ENCODE measurements around the gene MS4A3. TPM values are rescaled to one million over a fixed set of nuclear protein-coding genes. Genes with fewer than 3 reads are reported as not detected.
"Not testable (repeated sequence)": the region's sequence is repeated elsewhere in the genome, so short reads cannot be mapped to it uniquely, and the experiment has no call there.

MS4A3 gene
- not detected for total RNA-seq

- DNase-seq (ENCODE audit: low spot score in 2 of 2), result no peak
- H3K9me3 Mint-ChIP-seq, result peaks cover 3% of the 10 kb centered on the region in 2 donors
- no peak for ATAC-seq
- H3K27ac Mint-ChIP-seq, result no peak within 1 kb of the TSS
- H3K36me3 Mint-ChIP-seq, result no peaks in the 10 kb centered on the region
These were observed at the start of gene MS4A3 for GRCh38 chr11:60056349-60056969. TSS of gene MS4A3 (plus strand) at chr11:60056665. CDS start at chr11:60061161, 4,496 bp downstream.

DNA sequence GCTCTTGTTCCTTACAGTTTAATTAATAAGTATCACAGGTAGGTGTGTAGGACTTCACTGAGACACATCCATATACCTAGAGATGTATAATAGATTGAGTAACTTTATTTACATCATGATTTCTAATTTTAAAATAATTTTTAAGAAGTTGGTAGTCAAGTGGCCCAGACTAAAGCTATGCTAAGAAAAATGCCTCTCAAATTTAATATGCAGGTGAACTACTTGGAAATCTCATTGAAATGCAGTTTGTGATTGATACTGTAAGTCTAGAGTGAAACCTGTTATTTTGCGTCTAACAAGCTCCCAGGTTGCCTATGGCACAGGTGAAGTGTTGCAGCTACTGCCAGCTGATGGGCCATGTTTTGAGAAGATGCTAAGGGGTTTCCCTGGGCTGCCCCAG is 39.6 kb upstream of the MS4A3 start, which contains the start of gene OOSP4B:
Gene OOSP4B, plus strand, starts transcription at position 301 of the 400 bp plus-strand sequence.
- H3K36me3 Mint-ChIP-seq, result no peaks in the 10 kb centered on the region
- H3K27ac Mint-ChIP-seq, result no peak within 1 kb of the TSS
- ATAC-seq, result no peak
- H3K9me3 Mint-ChIP-seq, result peaks cover 0 to 4% of the 10 kb centered on the region in 2 donors
- DNase-seq (ENCODE audit: low spot score in 2 of 2), result no peak

DNA sequence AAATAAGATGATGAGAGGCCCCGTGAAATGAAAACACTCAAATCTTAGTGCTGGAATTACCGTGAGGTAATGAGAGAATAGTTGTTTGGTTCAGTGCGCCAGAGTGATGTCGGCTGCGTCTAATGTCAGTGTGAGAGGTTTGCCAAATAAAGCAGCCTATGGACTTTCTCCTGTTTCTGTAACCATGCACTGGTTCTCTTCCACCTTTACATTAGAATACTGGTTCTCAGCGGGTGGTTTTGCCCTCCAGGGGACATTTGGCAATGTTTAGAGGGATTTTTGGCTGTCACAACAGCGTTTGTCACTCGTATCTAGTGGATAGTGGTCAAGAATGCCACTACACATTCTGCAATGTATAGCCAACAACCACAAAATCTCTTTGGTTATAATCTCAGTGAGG is 38.4 kb upstream of the MS4A3 start:
- H3K27ac Mint-ChIP-seq, result no peak overlapping the region
- H3K36me3 Mint-ChIP-seq, result no peaks in the 10 kb centered on the region

DNA sequence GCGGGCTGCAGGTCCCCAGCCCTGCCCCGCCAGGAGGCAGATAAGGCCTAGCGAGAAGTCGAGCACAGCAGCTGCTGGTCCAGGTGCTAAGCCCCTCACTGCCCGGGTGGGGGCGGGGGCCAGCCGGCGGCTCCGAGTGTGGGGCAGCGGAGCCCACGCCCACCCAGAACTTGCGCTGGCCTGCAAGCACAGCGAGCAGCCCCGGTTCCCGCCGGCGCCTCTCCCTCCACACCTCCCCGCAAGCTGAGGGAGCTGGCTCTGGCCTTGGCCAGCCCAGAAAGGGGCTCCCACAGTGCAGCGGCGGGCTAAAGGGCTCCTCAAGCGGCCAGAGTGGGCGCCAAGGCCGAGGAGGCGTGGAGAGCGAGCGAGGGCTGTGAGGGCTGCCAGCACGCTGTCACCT is 36.1 kb upstream of the MS4A3 start:
- H3K27ac Mint-ChIP-seq, result not testable (repeated sequence)

More for the DNA sequence above, 38.4 kb upstream of the MS4A3 start:
- H3K9me3 Mint-ChIP-seq, result peaks cover 0 to 4% of the 10 kb centered on the region in 2 donors
- no peak for ATAC-seq
- DNase-seq (ENCODE audit: low spot score in 2 of 2), result no peak

DNA sequence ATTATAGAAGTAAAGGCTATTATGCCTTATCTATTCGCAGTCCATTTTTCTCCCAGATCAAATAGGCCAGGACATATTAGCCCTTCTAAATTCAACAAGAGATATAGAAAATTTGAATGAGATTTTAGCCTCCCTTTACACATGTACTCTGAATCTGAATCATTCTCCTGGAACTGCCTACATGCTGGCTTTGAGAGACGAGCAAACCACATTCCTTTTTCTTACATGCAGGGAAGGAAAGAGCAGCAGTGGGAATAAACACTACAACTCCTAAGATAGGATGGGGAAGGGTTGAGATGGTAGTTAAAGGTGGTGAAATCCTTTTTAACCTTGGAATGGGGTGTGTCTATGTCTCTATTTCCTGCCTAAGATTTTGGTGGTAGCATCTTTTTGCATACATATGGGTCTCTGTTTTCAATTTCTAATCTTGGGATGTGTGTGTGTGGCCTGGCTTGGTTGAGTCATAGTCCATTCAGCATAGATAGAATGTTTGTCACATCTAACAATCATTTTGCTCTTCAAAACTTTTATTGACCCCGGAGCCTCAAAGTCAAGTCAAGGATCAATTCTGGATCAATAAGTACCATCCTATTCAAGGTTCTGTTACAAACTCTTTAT is 27.3 kb upstream of the MS4A3 start:
- Mint-ChIP-seq H3K9me3 (no peaks in the 10 kb centered on the region), H3K36me3 (no peaks in the 10 kb centered on the region), H3K27ac (no peak overlapping the region)
- ATAC-seq, result no peak
- DNase-seq (ENCODE audit: low spot score in 2 of 2), result no peak

More for the DNA sequence above, 36.1 kb upstream of the MS4A3 start:
- ATAC-seq; DNase-seq (ENCODE audit: low spot score in 2 of 2); H3K36me3 Mint-ChIP-seq; H3K9me3 Mint-ChIP-seq: not testable (repeated sequence)

DNA sequence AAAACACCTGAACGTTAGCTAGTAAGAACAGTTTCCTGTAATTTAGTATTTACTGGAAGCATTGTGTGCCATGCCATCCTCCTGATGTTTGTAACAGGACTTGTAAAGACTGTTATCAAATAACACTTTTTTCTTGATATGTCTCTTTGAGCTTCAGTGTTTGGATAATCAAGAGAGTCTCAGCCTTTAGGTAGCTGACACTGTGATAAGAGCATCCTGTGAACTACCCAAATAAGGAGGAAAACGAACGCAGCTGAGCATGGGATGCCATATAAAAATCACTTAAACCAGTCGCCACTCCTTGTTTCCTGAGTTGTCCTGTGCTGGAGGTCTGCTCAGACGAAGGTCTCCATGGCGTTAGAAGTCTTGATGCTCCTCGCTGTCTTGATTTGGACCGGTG is 16.4 kb upstream of the MS4A3 start, which contains the start of gene OOSP2:
Gene OOSP2, plus strand, starts transcription at position 301 of the 400 bp plus-strand sequence. Its CDS starts 51 bp downstream, at position 352.
- Mint-ChIP-seq H3K9me3 (no peaks in the 10 kb centered on the region), H3K27ac (no peak within 1 kb of the TSS), H3K36me3 (no peaks in the 10 kb centered on the region)
- ATAC-seq (no peak), DNase-seq (ENCODE audit: low spot score in 2 of 2) (no peak)

- H3K9me3 Mint-ChIP-seq, ATAC-seq: not testable (repeated sequence)
These were observed 6.0 kb upstream of the MS4A3 start for GRCh38 chr11:60050422-60050821.

GRCh38 chr11:60050839-60051238 is 5.6 kb upstream of the MS4A3 start:
- not testable (repeated sequence) for DNase-seq (ENCODE audit: low spot score in 2 of 2); H3K9me3 Mint-ChIP-seq; ATAC-seq; H3K27ac Mint-ChIP-seq; H3K36me3 Mint-ChIP-seq

More at GRCh38 chr11:60050422-60050821, 6.0 kb upstream of the MS4A3 start:
- not testable (repeated sequence) for DNase-seq (ENCODE audit: low spot score in 2 of 2); H3K36me3 Mint-ChIP-seq; H3K27ac Mint-ChIP-seq

DNA sequence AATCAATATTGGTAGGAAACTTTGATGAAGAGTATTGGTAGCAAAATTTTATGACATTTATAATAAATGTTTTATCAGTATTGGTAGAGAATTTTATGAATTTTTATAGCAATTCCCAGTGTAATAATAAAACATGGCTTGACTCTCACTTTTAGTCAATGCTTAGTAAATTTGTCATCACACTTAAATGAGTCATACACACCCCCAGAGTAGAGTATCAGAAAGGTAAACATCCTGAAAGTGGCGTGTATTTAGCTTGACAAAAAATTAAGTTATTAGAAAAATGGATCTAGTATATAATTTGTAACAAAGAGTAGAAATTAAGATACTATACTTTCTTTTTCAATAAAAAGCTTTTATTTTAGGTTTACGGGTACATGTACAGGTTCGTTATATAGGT is 2.6 kb downstream of the MS4A3 start:
- peaks cover 3% of the 10 kb centered on the region in 2 donors for H3K9me3 Mint-ChIP-seq

GRCh38 chr11:60059521-60060240 is 3.2 kb downstream of the MS4A3 start:
- ATAC-seq (no peak), DNase-seq (ENCODE audit: low spot score in 2 of 2) (no peak)
- Mint-ChIP-seq H3K36me3 (no peaks in the 10 kb centered on the region), H3K9me3 (peaks cover 3% of the 10 kb centered on the region in 2 donors), H3K27ac (no peak overlapping the region)

More for the DNA sequence above, 2.6 kb downstream of the MS4A3 start:
- ATAC-seq, result peak in 1 of 2 donors; percentile 80
- Mint-ChIP-seq H3K36me3 (no peaks in the 10 kb centered on the region), H3K27ac (no peak overlapping the region)
- no peak for DNase-seq (ENCODE audit: low spot score in 2 of 2)

- Mint-ChIP-seq H3K27ac (no peak overlapping the region), H3K36me3 (no peaks in the 10 kb centered on the region), H3K9me3 (peaks cover 3% of the 10 kb centered on the region in 2 donors)
- DNase-seq (ENCODE audit: low spot score in 2 of 2), result no peak
- ATAC-seq, result no peak
These were observed 7.6 kb downstream of the MS4A3 start for GRCh38 chr11:60064111-60064510.

- Mint-ChIP-seq H3K36me3 (no peaks in the 10 kb centered on the region), H3K9me3 (no peaks in the 10 kb centered on the region), H3K27ac (no peak overlapping the region)
- ATAC-seq (no peak), DNase-seq (ENCODE audit: low spot score in 2 of 2) (no peak)
These were observed 9.3 kb downstream of the MS4A3 start for GRCh38 chr11:60065801-60066200.

DNA sequence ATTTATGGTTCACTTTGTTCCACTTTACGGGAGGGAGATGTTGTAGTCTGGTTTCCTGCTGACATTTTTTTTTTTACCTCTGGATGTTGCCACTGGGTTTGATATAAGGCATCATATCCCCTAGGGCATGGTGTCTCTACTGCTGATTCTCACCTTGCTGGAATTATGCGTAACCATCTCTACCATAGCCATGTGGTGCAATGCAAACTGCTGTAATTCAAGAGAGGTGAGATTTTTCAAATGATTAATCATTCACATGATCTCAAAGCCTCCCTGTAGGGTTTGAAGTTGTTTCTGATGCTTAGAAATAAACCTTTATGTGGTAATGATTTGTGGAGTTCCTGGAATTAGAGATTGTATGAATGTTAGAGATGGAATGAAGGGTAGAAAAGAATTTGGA is 13.0 kb downstream of the MS4A3 start:
- Mint-ChIP-seq H3K9me3 (peaks cover 0 to 3% of the 10 kb centered on the region in 2 donors), H3K27ac (no peak overlapping the region), H3K36me3 (no peaks in the 10 kb centered on the region)
- ATAC-seq (no peak), DNase-seq (ENCODE audit: low spot score in 2 of 2) (no peak)

DNA sequence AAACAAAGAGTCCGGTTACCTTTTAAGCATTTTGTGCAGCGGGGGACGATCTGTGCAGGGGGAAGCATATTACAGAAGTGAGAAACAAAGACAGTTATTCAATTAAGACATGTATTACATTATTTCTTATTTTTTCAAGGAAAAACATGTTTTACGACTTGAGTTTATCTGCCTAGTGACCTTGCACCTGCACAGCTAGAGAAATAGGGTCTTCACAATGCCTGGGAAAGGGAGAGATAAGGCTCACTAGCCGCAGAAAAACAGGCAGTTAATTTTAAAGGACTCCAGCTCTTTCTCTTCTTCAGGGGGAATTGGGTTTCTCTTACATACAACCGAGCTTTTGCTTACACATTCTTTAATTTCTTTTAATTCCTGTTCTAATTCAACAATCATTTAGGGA is 15.2 kb downstream of the MS4A3 start:
- ATAC-seq; H3K27ac Mint-ChIP-seq; DNase-seq (ENCODE audit: low spot score in 2 of 2); H3K36me3 Mint-ChIP-seq; H3K9me3 Mint-ChIP-seq: not testable (repeated sequence)

DNA sequence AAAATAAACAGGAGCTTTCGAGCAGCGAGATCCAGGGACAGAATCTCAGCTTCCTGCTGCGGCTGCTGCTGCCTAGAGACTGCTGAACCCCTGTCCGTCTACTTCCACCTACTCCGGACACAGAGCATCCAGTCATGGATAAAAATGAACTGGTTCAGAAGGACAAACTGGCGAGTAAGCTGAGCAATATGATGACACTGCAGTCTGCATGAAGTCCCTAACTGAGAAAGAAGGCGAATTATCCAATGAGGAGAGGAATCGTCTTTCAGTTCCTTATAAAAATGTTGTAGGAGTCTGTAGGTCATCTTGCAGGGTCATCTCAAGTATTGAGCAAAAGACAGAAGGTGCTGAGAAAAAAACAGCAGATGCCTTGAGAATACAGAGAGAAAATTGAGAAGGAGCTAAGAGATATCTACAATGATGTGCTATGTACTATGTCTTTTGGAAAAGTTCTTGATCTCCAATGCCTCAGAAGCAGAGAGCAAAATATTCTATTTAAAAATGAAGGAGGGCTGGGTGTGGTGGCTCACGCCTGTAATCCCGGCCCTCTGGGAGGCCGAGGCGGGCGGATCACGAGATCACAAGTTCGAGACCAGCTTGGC is 20.9 kb downstream of the MS4A3 start:
- Mint-ChIP-seq H3K9me3 (no peaks in the 10 kb centered on the region), H3K36me3 (no peaks in the 10 kb centered on the region), H3K27ac (no peak overlapping the region)
- no peak for DNase-seq (ENCODE audit: low spot score in 2 of 2)
- ATAC-seq, result no peak

DNA sequence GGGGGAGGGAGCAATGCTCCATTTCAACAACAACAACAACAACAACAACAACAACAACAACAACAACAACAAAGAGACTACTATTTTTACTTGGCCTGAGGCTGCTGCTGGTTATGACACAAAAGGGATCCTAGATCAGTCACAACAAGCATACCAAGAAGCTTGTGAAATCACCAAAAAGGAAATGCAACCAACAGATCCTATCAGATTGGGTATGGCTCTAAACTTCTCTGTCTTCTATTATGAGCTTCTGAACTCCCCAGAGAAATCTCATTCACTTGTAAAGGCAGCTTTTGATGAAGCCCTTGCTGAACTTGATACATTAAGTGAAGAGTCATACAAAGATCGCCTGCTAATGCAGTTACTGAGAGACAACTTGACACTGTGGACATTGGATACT is 21.5 kb downstream of the MS4A3 start:
- no peak overlapping the region for H3K27ac Mint-ChIP-seq
- no peak for ATAC-seq

DNA sequence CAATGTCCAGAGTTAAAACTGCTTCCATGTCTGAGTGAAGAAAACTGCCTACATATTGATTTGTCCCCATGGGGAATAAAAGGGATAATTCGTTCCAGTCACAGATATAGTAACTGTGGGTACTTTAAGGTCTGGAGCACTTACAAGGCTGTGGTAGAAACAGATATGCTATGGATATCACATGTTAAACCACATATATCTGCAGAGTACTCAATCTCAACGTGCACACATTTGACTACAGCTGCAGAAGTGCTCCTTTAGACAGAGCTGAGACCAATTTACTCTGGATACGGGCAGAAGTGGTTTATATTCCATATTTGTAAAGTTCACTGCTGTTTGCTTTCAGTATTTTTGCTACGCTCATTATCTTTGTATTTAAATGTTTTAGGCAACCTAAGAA is 22.3 kb downstream of the MS4A3 start:
- ATAC-seq, result no peak
- no peak for DNase-seq (ENCODE audit: low spot score in 2 of 2)
- H3K36me3 Mint-ChIP-seq, result no peaks in the 10 kb centered on the region

More for the DNA sequence above, 21.5 kb downstream of the MS4A3 start:
- H3K36me3 Mint-ChIP-seq, result no peaks in the 10 kb centered on the region
- DNase-seq (ENCODE audit: low spot score in 2 of 2), result no peak
- H3K9me3 Mint-ChIP-seq, result no peaks in the 10 kb centered on the region

More for the DNA sequence above, 22.3 kb downstream of the MS4A3 start:
- Mint-ChIP-seq H3K27ac (no peak overlapping the region), H3K9me3 (no peaks in the 10 kb centered on the region)

Data from activated naive CD4-positive, alpha-beta T cell treated with anti-CD3 and anti-CD28 coated beads, Interleukin-2, amount 50 U/mL, for 72 hours (primary cell).